HG03108 (cell line): Measurements from ENCODE around the gene TMEM255B.
"Not testable (repeated sequence)": the region's sequence is repeated elsewhere in the genome, so short reads cannot be mapped to it uniquely, and the experiment has no call there.

ENCODE experiments used
- ATAC-seq: cut with Tn5 transposase; IDR thresholded peaks from one replicate; pipeline ENCODE4 v1.9.1; 2021; ENCODE audit warnings: moderate library complexity; ENCODE audit not compliant: unreplicated experiment

TMEM255B gene

GRCh38 chr13:113734099-113734825, 24.8 kb upstream of the TMEM255B start:
- ATAC-seq, result no peak

DNA sequence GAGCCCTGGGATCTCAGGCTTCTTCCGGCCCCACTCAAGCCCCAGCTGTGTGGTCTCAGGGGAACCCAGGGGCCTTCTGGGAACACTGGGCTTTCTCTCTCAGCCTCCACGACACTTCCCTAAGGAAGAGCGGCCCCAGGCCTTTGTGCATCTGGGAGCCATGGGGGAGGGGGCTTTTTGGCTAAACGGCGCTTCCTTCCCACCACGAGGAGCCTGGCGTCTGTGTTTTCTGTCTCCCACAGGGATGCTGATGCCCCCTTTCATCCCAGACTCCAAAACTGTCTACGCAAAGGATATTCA, 24.2 kb upstream of the TMEM255B start:
- no peak for ATAC-seq

DNA sequence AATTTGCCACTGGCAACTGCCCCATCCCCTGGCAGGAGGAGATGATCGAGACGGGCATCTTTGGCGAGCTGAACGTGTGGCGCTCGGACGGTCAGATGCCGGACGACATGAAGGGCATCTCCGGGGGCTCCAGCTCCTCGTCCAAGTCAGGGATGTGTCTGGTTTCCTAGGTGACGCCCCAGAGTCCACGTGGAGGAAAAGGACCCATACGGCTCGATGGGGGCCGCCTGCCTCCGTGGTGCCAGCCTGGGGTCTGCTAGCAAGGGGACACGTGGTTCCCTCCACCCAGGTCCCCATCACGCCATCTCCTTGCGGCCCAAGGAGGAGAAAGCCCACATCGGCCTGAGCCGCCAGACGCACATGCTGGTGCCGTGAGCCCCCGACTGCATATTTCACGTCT, 23.8 kb upstream of the TMEM255B start:
- ATAC-seq, result no peak

DNA sequence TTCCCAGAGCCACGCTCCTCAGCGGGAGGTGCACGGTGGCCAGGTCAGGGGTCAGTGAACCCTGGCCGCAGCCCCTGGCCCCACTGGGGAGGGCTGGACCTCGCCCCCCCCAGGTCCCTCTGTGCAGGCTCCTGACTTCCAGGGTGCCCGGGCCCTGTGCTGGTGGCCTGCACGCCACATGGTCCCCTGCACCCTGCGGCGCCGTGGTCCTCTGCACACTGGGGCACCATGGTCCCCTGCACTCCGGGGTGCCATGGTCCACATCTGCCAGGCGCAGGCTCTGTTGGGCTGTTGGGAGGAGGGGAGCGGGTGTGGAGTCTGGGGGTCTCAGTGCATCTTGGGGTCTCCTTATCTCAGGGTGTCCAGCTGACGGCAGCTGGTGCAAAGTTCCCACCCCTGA, 23.3 kb upstream of the TMEM255B start:
- ATAC-seq, result no peak

GRCh38 chr13:113736258-113736731, 22.7 kb upstream of the TMEM255B start:
- no peak for ATAC-seq

DNA sequence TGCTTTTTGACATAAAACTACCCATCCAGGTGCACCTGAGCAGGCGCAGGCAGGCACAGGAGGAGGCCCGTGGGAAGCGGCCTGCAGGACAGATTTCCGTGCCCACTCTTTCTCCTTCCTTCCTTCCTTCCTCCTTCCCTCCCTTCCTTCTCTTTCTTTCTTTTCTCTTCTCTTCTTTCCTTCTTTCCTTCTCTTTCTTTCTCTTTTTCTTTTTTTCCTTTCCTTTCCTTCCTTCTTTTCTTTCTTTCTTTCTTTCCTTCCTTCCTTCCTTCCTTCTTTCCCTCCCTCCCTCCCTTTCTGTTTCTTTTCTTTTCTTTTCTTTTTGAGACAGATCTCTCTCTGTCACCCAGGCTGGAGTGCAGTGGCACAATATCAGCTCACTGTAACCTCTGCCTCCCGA, 21.2 kb upstream of the TMEM255B start:
- ATAC-seq, result no peak

- no peak for ATAC-seq
Observed at GRCh38 chr13:113739527-113740285, 19.3 kb upstream of the TMEM255B start.

GRCh38 chr13:113740286-113740556, 18.8 kb upstream of the TMEM255B start:
- no peak for ATAC-seq

GRCh38 chr13:113740661-113741060, 18.4 kb upstream of the TMEM255B start:
- ATAC-seq, result no peak

GRCh38 chr13:113741191-113741668, 17.8 kb upstream of the TMEM255B start:
- ATAC-seq, result no peak

GRCh38 chr13:113742000-113742441, 17.0 kb upstream of the TMEM255B start:
- no peak for ATAC-seq

- ATAC-seq, result no peak
Observed at GRCh38 chr13:113742445-113743120, 16.4 kb upstream of the TMEM255B start.

DNA sequence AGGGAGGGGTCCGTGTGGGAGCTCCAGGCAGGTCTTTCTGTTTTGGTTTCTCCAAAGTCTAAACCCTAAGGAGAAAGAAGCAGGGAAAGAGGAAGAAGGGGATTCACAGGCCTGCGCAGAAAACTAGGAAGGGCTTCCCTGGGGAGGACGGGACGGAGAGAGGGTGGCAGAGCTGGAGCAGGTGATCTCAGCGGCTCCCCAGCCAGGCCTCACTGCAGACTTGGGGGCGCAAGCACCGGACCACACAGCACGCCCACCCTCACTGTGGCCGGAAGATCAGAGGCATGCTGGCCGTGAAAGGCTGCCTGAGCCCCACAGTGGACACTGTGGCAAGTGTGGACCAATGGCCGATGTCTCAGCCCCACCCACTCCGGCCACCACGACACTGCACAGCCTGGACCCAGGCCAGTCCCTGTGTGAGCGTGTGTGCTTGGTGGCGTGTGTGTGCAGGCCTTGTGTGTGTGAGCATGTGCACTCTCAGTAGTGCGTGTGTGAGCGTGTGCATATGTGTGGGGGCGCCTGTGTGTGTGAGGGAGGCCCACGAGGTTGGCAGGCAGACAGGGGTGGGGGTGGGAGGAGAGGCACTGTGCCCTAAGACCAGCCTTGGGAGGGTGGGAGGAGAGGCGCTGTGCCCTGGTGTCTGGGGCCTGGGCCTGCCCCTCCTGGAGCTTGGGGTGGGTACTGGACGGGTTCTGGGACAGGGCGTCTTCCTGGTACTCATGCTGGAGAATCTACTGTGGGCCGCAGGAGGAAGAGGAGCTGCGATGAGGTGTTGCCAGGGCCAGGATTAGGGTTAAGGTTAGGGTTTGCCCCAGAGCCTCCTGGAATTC, 15.4 kb upstream of the TMEM255B start:
- ATAC-seq, result no peak

DNA sequence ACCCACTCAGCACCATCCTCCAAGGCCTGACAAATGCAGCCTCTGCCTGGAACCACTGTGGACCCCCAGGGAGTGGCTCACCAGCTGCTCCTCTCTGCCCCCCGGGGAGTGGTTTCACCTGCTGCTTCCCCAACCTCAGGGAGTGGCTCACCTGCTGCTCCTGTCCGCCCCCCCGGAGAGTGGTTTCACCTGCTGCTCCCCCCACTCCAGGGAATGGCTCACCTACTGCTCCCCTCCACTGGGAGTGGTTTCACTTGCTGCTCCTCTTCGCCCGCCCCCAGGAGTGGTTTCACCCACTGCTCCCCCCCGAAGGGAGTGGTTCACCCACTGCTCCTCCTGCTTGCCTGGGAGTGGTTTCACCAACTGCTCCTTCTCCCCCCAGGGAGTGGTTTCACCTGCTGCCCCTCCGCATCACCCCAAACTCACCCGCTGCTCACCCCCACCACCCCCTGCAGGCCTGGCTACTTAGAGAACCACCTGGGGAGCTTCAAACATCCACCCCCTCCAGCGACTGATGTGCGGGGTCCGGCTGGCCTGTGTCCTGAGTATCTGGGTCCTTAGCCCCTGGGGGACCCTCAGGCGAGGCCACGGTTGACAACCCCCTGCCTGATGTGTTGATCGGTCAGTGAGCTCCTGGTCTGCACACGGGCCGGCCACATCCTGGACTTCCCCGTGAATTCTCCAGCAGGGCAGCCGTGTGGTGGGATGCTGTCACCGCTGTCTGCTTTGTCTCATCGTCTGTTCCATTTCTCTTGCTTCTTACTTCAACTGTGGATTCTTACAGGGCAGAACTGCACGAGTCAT, 14.6 kb upstream of the TMEM255B start:
- no peak for ATAC-seq

- no peak for ATAC-seq
Observed at GRCh38 chr13:113745059-113745458, 14.0 kb upstream of the TMEM255B start.

DNA sequence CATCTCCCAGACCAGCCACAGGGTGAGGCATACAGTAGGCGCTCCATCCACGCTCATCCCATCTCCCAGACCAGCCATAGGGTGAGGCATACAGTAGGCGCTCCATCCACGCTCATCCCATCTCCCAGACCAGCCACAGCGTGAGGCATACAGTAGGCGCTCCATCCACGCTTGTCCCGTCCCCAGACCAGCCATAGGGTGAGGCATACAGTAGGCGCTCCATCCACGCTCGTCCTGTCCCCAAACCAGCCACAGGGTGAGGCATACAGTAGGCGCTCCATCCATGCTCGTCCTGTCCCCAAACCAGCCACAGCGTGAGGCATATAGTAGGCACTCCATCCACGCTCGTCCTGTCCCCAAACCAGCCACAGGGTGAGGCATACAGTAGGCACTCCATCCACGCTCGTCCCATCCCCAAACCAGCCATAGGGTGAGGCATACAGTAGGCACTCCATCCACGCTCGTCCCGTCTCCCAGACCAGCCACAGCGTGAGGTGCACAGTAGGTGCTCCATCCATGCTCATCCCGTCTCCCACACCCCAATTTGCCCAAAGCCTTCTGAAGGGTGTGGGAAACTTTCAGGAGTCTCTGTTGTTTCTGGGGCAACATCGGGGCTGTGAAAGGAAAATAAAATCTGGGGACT, 13.4 kb upstream of the TMEM255B start:
- ATAC-seq, result not testable (repeated sequence)

DNA sequence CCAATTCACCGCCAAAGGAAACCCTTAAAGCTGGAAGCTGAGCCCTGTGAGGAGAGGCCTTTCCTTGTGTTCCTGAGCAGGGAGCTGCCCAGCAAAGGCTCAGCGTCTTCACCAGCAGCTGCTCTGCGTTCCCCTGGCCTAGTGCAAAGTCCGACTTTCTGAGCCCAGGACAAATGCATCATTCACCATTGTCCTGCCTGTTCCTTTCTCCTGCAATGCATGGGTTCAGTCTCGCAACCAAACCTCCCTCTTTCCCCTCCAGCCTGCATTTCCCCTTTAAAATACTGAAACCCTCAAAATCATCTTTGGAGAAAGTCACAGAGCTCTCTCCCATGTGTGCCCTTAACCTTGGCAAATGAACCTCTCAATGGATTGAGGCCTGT, 12.9 kb upstream of the TMEM255B start:
- ATAC-seq, result no peak

- no peak for ATAC-seq
Observed at GRCh38 chr13:113746671-113747070, 12.4 kb upstream of the TMEM255B start.

DNA sequence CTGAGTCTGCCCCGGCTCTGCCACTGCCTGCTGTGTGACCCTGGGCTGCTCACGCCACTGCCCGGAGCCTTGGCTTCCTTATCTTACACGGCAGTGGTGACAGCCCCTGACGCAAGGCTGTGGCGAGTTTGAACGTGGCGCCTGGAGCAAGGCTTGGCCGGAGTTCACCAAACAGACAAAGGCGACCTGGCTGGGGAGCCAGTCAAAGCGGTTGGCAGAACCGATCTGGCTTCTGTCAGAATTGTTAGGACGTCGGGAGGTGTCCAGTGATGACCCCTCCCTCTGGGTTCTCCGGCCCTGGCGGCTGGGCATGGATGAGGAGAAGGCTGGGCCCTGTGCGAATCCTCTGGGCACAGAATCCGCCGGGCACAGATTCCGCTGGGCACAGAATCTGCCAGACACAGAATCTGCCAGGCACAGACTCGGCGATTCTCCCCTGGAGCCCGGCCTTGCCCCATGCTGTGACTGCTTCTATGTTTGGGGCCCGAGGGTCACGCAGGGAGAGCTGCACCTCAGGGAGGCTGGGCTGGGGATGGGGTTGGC, 11.7 kb upstream of the TMEM255B start:
- no peak for ATAC-seq
